DOHH2 (cell line): ENCODE data around the gene INTS15.

Experiments
- H3F3A ChIP-seq: fragments of 200-600 bp; sonication (generic), shearing (Covaris generic); 2 replicates; pipeline ENCODE4 v1.6.0; 2016; ENCODE audit warnings: antibody characterized with exemption, mild to moderate bottlenecking; ENCODE audit not compliant: control insufficient read depth, insufficient read depth
- H3K27ac ChIP-seq: fragments of 200-600 bp; sonication (generic); 2 replicates; pipeline ENCODE4 v1.5.1; 2014; ENCODE audit warnings: low read depth, mild to moderate bottlenecking, low read length, moderate library complexity
- H3K27me3 ChIP-seq: fragments of 200-600 bp; sonication (generic); 2 replicates; pipeline ENCODE4 v1.6.1; 2014; ENCODE audit warnings: mild to moderate bottlenecking, low read length, mixed read lengths; ENCODE audit not compliant: control insufficient read depth
- H3K36me3 ChIP-seq: fragments of 200-600 bp; sonication (generic); 2 replicates; pipeline ENCODE4 v1.6.1; 2014; ENCODE audit warnings: mild to moderate bottlenecking, low read length, moderate library complexity, mixed read lengths; ENCODE audit not compliant: control insufficient read depth
- H3K4me1 ChIP-seq: fragments of 200-600 bp; sonication (generic); 2 replicates; pipeline ENCODE4 v1.6.1; 2014; ENCODE audit warnings: mild to moderate bottlenecking, low read length, mixed read lengths; ENCODE audit not compliant: control insufficient read depth
- H3K4me2 ChIP-seq: fragments of 200-600 bp; sonication (generic); 2 replicates; pipeline ENCODE4 v1.6.0; 2014; ENCODE audit warnings: mild to moderate bottlenecking, low read length, moderate library complexity
- H3K4me3 ChIP-seq: fragments of 200-600 bp; sonication (generic); 2 replicates; pipeline ENCODE4 v1.5.1; 2014; ENCODE audit warnings: mild to moderate bottlenecking, low read length, mixed read lengths
- H3K79me2 ChIP-seq: fragments of 200-600 bp; sonication (generic); 2 replicates; pipeline ENCODE4 v1.6.1; 2014; ENCODE audit warnings: mild to moderate bottlenecking, low read length, mixed read lengths; ENCODE audit not compliant: control insufficient read depth
- H3K9me2 ChIP-seq: fragments of 200-600 bp; sonication (generic); replicated peaks from 2 replicates; pipeline ENCODE4 v1.6.1; 2014; ENCODE audit warnings: mild to moderate bottlenecking, low read length, mixed read lengths; ENCODE audit not compliant: control insufficient read depth
- H3K9me3 ChIP-seq: fragments of 200-600 bp; sonication (generic); 2 replicates; pipeline ENCODE4 v1.6.1; 2014; ENCODE audit warnings: antibody characterized with exemption, low read length, mixed read lengths; ENCODE audit not compliant: control insufficient read depth, insufficient read depth
- H4K20me1 ChIP-seq: fragments of 200-600 bp; sonication (generic); 2 replicates; pipeline ENCODE4 v1.6.0; 2014; ENCODE audit warnings: low read depth, mild to moderate bottlenecking, antibody characterized with exemption, low read length, moderate library complexity; ENCODE audit not compliant: control insufficient read depth, insufficient read depth
- EZH2phosphoT487 ChIP-seq: fragments of 200-600 bp; sonication (generic); IDR thresholded peaks from 2 replicates; pipeline ENCODE4 v1.6.1; 2017; ENCODE audit warnings: borderline replicate concordance, mild to moderate bottlenecking, antibody characterized with exemption, low read length, moderate library complexity, mixed read lengths
- TF ChIP-seq, protein P1 (sequence below): fragments of 200-600 bp; sonication (generic); IDR thresholded peaks from one replicate; pipeline ENCODE4 v1.5.1; 2014; ENCODE audit warnings: antibody characterized with exemption, mild to moderate bottlenecking, low read depth, low read length; ENCODE audit not compliant: poor library complexity, severe bottlenecking

The INTS15 gene

DNA sequence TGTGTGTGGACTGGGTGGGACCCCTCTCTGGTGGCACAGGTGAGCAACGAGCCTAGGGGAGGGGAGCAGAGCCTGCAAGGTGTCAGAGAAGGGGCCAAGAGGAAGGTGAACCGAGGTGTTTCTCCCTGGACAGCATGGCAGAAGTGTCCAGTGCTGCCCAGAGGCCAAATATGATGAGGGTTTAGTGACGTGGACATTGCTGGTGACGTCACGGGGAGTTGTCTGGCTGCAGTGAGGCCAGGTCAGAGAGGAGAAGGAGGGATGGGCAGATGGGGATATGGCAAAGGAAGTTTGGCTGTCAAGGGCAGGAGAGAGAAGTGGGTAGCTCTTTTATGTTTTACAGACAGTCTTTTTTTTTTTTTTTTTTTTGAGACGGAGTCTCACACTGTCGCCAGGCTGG is 23.0 kb downstream of the INTS15 start:
- Histone ChIP-seq H3K4me1 (no peaks in the 10 kb centered on the region), H3F3A (0 out of 2 replicates have a peak, but pooled peaks cover 4% of the 10 kb centered on the region), H4K20me1 (0 out of 2 replicates have a peak, but pooled peaks cover 3% of the 10 kb centered on the region), H3K27me3 (peaks cover 36% of the 10 kb centered on the region), H3K27ac (no peak overlapping the region), H3K79me2 (no peaks in the 10 kb centered on the region), H3K4me3 (no peak overlapping the region), H3K9me2 (no peaks in the 10 kb centered on the region), H3K4me2 (no peak overlapping the region), H3K36me3 (peaks cover 6% of the 10 kb centered on the region), H3K9me3 (no peaks in the 10 kb centered on the region)
- TF ChIP-seq, protein P1, sequence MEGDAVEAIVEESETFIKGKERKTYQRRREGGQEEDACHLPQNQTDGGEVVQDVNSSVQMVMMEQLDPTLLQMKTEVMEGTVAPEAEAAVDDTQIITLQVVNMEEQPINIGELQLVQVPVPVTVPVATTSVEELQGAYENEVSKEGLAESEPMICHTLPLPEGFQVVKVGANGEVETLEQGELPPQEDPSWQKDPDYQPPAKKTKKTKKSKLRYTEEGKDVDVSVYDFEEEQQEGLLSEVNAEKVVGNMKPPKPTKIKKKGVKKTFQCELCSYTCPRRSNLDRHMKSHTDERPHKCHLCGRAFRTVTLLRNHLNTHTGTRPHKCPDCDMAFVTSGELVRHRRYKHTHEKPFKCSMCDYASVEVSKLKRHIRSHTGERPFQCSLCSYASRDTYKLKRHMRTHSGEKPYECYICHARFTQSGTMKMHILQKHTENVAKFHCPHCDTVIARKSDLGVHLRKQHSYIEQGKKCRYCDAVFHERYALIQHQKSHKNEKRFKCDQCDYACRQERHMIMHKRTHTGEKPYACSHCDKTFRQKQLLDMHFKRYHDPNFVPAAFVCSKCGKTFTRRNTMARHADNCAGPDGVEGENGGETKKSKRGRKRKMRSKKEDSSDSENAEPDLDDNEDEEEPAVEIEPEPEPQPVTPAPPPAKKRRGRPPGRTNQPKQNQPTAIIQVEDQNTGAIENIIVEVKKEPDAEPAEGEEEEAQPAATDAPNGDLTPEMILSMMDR = no peak
- TF ChIP-seq EZH2phosphoT487 = no peak

DNA sequence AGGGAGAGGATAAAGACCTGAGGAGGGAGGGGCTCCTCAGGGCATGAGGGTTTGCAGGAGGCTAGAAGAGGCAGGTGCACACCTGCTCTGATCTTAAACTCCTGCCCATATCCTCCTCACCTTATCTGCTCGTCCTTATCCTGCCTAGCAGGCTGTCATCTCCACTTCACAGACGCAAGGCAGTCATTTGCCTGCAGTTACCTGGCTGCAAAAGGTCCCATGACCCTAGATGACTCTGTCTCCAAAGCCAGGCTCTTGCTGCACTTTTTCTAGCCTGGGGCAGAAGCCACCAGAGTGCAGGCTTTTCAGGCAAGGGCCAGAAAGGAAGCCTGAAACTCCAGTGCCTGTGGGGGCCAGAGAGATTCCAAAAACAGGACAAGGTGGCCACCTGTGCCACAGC is 23.9 kb downstream of the INTS15 start:
- Histone ChIP-seq H3F3A (0 out of 2 replicates have a peak, but pooled peaks cover 4% of the 10 kb centered on the region), H3K4me1 (no peaks in the 10 kb centered on the region), H3K27me3 (peaks cover 42% of the 10 kb centered on the region), H3K9me2 (no peaks in the 10 kb centered on the region), H3K79me2 (no peaks in the 10 kb centered on the region), H3K4me3 (no peak overlapping the region), H3K4me2 (no peak overlapping the region), H4K20me1 (0 out of 2 replicates have a peak, but pooled peaks cover 3% of the 10 kb centered on the region), H3K27ac (no peak overlapping the region), H3K9me3 (no peaks in the 10 kb centered on the region), H3K36me3 (no peaks in the 10 kb centered on the region)
- no peak for TF ChIP-seq EZH2phosphoT487
- TF ChIP-seq, protein P1 = no peak

DNA sequence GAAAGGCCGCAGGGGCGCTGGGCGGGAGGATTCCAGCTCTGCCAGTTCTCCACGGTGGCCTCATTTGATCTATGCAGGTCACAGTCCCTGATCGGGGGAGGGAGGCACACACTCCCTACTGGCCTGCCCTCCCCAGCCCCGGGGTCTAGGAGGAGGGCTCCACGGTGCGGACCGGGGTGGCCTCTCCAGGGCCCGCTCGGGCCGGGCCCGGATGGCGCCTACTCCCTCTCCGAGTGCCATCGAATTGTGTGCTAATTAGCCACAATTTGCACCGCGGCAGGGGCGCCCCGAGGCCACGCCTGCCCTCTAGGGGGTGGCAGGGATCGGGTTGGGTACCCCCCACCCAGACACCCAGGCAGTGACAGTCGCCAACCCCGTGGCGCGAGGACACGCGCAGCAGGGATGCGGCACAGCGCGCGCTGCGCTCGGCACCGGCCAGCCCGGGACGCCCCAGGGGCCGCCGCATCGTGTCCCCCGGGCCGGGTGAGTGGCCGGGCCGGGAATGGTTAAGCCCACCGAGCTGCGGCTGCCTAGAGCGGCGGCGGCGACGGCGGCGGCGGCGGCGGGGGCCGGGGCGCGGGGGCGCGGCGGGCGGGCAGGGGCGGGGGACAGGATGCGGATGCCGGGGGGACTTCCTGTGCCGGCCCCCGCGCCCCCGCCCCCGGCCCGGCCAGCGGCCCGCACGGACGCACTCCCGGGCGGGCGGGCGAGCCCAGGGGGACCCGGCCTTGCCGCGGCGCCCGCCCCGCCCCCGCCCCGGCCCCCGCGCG is 25.3 kb downstream of the INTS15 start, which contains the start of gene ZNF853:
Gene ZNF853, plus strand, starts transcription at position 658 of the 770 bp plus-strand sequence. CDS start 565 bp downstream, outside the sequence.
- Histone ChIP-seq H3K4me1 (no peaks in the 10 kb centered on the region), H3F3A (0 out of 2 replicates have a peak, but pooled peaks cover 4% of the 10 kb centered on the region), H3K4me2 (no peak within 1 kb of the TSS), H4K20me1 (0 out of 2 replicates have a peak, but pooled peaks cover 3% of the 10 kb centered on the region), H3K4me3 (no peak within 1 kb of the TSS), H3K9me3 (no peaks in the 10 kb centered on the region), H3K9me2 (no peaks in the 10 kb centered on the region), H3K27ac (no peak within 1 kb of the TSS), H3K79me2 (no peaks in the 10 kb centered on the region), H3K27me3 (peaks cover 48% of the 10 kb centered on the region), H3K36me3 (no peaks in the 10 kb centered on the region)
- no peak for TF ChIP-seq EZH2phosphoT487
- TF ChIP-seq, protein P1 = no peak
